Measurements from ENCODE around the gene JAZF1.

DNA sequence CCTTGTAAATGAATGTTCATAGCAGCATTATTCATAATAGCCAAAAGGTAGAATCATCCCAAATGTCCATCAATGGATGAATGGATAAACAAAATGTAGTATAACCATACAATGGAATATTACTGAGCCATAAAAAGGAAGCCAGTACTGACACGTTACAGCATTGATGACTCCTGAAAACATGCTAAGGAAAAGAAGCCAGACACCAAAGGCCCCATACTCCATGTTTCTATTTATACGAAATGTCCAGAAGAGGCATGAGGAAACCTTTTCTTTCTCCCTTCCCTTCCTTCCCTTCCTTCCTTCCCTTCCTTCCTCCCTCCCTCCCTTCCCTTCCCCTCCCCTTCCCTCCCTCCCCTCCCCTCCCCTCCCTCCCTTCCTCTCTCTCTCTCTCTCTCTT lies 131.9 kb downstream of the JAZF1 start:
- TF ChIP-seq EP300 (IDR thresholded peaks at IDR 0.05; ENCODE audit: borderline replicate concordance) = no peak
- TF ChIP-seq CREB1 (IDR thresholded peaks at IDR 0.05; ENCODE audit: low read depth) = no peak
